HPDE6-E6E7 (cell line): ENCODE data around the gene FRA10AC1.

Experiments
- DNase-seq: peaks from one replicate; pipeline ENCODE4 v3.0.0; 2011; ENCODE audit warnings: missing footprints; ENCODE audit errors: extremely low spot score

The FRA10AC1 gene

GRCh38 chr10:93629647-93630305 lies 72.6 kb downstream of the FRA10AC1 start:
- DNase-seq: no peak

GRCh38 chr10:93628858-93629257 lies 73.5 kb downstream of the FRA10AC1 start:
- no peak for DNase-seq

GRCh38 chr10:93622942-93623341 lies 79.5 kb downstream of the FRA10AC1 start:
- no peak for DNase-seq

- DNase-seq: no peak
Measured at GRCh38 chr10:93620925-93621324, 81.5 kb downstream of the FRA10AC1 start.
